IMR-90 (cell line): ENCODE results near the gene MRPL48. TPM values are rescaled to one million over a fixed set of nuclear protein-coding genes. Genes with fewer than 3 reads are reported as not detected.

Experiments used
- ATAC-seq: fragments of 200-7000 bp; cut with Tn5 transposase; 2 replicates; pipeline ENCODE4 v1.9.1; 2020; ENCODE audit warnings: low read depth, mild to moderate bottlenecking, moderate library complexity
- BruUV-seq: library from RNA; stranded (reverse); fragments of 400-500 nt; replicated peaks from 2 replicates; lab custom pipeline; 2021; lab: Mats Ljungman, UMichigan
- CTCF ChIA-PET: fragments of 300-600 bp; formaldehyde crosslinking; extraction: SDS; loops from one replicate; lab custom pipeline; 2021; ENCODE audit warnings: antibody characterized with exemption; lab: Yijun Ruan, JAX
- POLR2A ChIA-PET: fragments of 300-600 bp; sonication (Branson Sonifier 250); formaldehyde crosslinking; loops from one replicate; lab custom pipeline; 2022; ENCODE audit warnings: antibody characterized with exemption; ENCODE audit not compliant: unreplicated experiment; lab: Charles Lee
- DNase-seq: peaks from one replicate; pipeline ENCODE4 v3.0.0; 2013
- H2AFZ ChIP-seq: replicated peaks from 2 replicates; pipeline ENCODE3; 2013; ENCODE audit warnings: low read length, mild to moderate bottlenecking; ENCODE audit not compliant: poor library complexity
- H2AK5ac ChIP-seq: 2 replicates; pipeline ENCODE4 v1.6.1; 2013; ENCODE audit warnings: low read depth, low read length, inconsistent platforms
- H2AK9ac ChIP-seq: replicated peaks from 2 replicates; pipeline ENCODE3; 2013; ENCODE audit warnings: mild to moderate bottlenecking, low read depth, low read length, moderate library complexity; ENCODE audit not compliant: poor library complexity
- H2BK120ac ChIP-seq: 2 replicates; pipeline ENCODE4 v1.6.1; 2013; ENCODE audit warnings: low read depth, low read length, inconsistent platforms
- H2BK15ac ChIP-seq: 3 replicates; pipeline ENCODE4 v1.6.1; 2013; ENCODE audit warnings: low read depth, low read length, inconsistent platforms
- H2BK20ac ChIP-seq: 2 replicates; pipeline ENCODE4 v1.6.1; 2013; ENCODE audit warnings: low read depth, mild to moderate bottlenecking, inconsistent platforms, low read length, moderate library complexity
- H2BK5ac ChIP-seq: 2 replicates; pipeline ENCODE4 v1.6.1; 2013; ENCODE audit warnings: mild to moderate bottlenecking, low read depth, low read length, inconsistent platforms; ENCODE audit not compliant: poor library complexity, severe bottlenecking
- H3K14ac ChIP-seq: replicated peaks from 2 replicates; pipeline ENCODE4 v1.6.1; 2013; ENCODE audit warnings: low read depth, low read length, inconsistent platforms
- H3K18ac ChIP-seq: 2 replicates; pipeline ENCODE4 v1.6.1; 2013; ENCODE audit warnings: low read depth, low read length, control low read depth
- H3K23ac ChIP-seq: 2 replicates; pipeline ENCODE4 v1.6.1; 2013; ENCODE audit warnings: low read depth, low read length, inconsistent platforms
- H3K27ac ChIP-seq: 2 replicates; pipeline ENCODE4 v1.5.1; 2013; ENCODE audit warnings: mild to moderate bottlenecking, control low read depth, low read length; ENCODE audit not compliant: insufficient read depth
- H3K27me3 ChIP-seq: 2 replicates; pipeline ENCODE4 v1.6.1; 2013; ENCODE audit warnings: low read length; ENCODE audit not compliant: control insufficient read depth, insufficient read depth
- H3K36me3 ChIP-seq: 2 replicates; pipeline ENCODE4 v1.6.1; 2013; ENCODE audit warnings: low read length, mixed read lengths; ENCODE audit not compliant: control insufficient read depth, insufficient read depth
- H3K4ac ChIP-seq: 2 replicates; pipeline ENCODE4 v1.6.1; 2013; ENCODE audit warnings: low read depth, low read length, inconsistent platforms
- H3K4me1 ChIP-seq: 2 replicates; pipeline ENCODE4 v1.6.1; 2013; ENCODE audit warnings: low read length, mixed read lengths; ENCODE audit not compliant: control insufficient read depth, insufficient read depth
- H3K4me2 ChIP-seq: 2 replicates; pipeline ENCODE4 v1.6.1; 2013; ENCODE audit warnings: low read depth, mild to moderate bottlenecking, control low read depth, low read length, moderate library complexity
- H3K4me3 ChIP-seq: 2 replicates; pipeline ENCODE4 v1.5.1; 2013; ENCODE audit warnings: low read depth, mild to moderate bottlenecking, control low read depth, low read length, moderate library complexity; ENCODE audit not compliant: insufficient read depth
- H3K56ac ChIP-seq: 2 replicates; pipeline ENCODE4 v1.6.1; 2013; ENCODE audit warnings: low read length, inconsistent platforms; ENCODE audit not compliant: insufficient read depth; ENCODE audit errors: extremely low read depth
- H3K79me1 ChIP-seq, 2 experiments: 2 replicates each; pipeline ENCODE4 v1.6.1; 2013; ENCODE audit warnings: low read length in 2 of 2, inconsistent platforms in 1 of 2, low read depth in 1 of 2
- H3K9ac ChIP-seq: 2 replicates; pipeline ENCODE4 v1.6.1; 2013; ENCODE audit warnings: low read depth, low read length, control low read depth
- H3K9me1 ChIP-seq: 2 replicates; pipeline ENCODE4 v1.6.1; 2013; ENCODE audit warnings: low read length, inconsistent platforms; ENCODE audit not compliant: insufficient read depth
- H3K9me3 ChIP-seq: 2 replicates; pipeline ENCODE4 v1.6.1; 2013; ENCODE audit warnings: low read length; ENCODE audit not compliant: control insufficient read depth, insufficient read depth
- H4K20me1 ChIP-seq: 2 replicates; pipeline ENCODE4 v1.6.1; 2013; ENCODE audit warnings: low read length, inconsistent platforms; ENCODE audit not compliant: insufficient read depth
- H4K5ac ChIP-seq: 2 replicates; pipeline ENCODE4 v1.6.1; 2013; ENCODE audit warnings: mild to moderate bottlenecking, low read depth, low read length, control low read depth
- H4K8ac ChIP-seq, 2 experiments: 2 replicates each; pipeline ENCODE4 v1.6.1; 2013; ENCODE audit warnings: low read depth in 2 of 2, low read length in 2 of 2, control low read depth in 1 of 2, inconsistent platforms in 1 of 2
- H4K91ac ChIP-seq: 2 replicates; pipeline ENCODE4 v1.6.1; 2013; ENCODE audit warnings: low read depth, low read length, inconsistent platforms; ENCODE audit not compliant: insufficient read depth
- CEBPB ChIP-seq: IDR thresholded peaks from 2 replicates; pipeline ENCODE4 v1.6.1; 2012; ENCODE audit warnings: low read depth, low read length, improper control_type of control experiment
- CHD1 ChIP-seq: IDR thresholded peaks from 2 replicates; pipeline ENCODE4 v1.6.1; 2012; ENCODE audit warnings: low read depth, low read length, improper control_type of control experiment
- MAFK ChIP-seq: IDR thresholded peaks from 2 replicates; pipeline ENCODE4 v1.6.1; 2012; ENCODE audit warnings: low read depth, low read length, improper control_type of control experiment
- MAZ ChIP-seq: IDR thresholded peaks from 2 replicates; pipeline ENCODE4 v1.6.1; 2012; ENCODE audit warnings: low read depth, mild to moderate bottlenecking, low read length, improper control_type of control experiment, moderate library complexity, borderline replicate concordance
- RAD21 ChIP-seq: IDR thresholded peaks from 2 replicates; pipeline ENCODE4 v1.6.1; 2012; ENCODE audit warnings: low read length, improper control_type of control experiment
- RCOR1 ChIP-seq: IDR thresholded peaks from 2 replicates; pipeline ENCODE4 v1.6.1; 2012; ENCODE audit warnings: mild to moderate bottlenecking, low read length, improper control_type of control experiment; ENCODE audit not compliant: insufficient replicate concordance
- RFX5 ChIP-seq: IDR thresholded peaks from 2 replicates; pipeline ENCODE4 v1.8.0; 2012; ENCODE audit warnings: low read depth, mild to moderate bottlenecking, low read length, moderate library complexity
- dilution Hi-C: fragments of 300-500 bp; cut with HindIII; formaldehyde crosslinking; loops from one replicate; pipeline ENCODE4 v1.14.3; 2018; ENCODE audit warnings: low sequenced_read_pairs; ENCODE audit not compliant: unreplicated experiment
- in situ Hi-C: fragments of 300-500 bp; cut with MboI; formaldehyde crosslinking; loops from 3 replicates; pipeline ENCODE4 v1.14.3; 2019; ENCODE audit warnings: low sequenced_read_pairs, inconsistent platforms, mixed read lengths
- intact Hi-C: fragments of 100-400 bp; cut with micrococcal nuclease; formaldehyde crosslinking; loops from 2 replicates; pipeline ENCODE4 v1.10.0; 2022
- polyA plus RNA-seq, 3 experiments: library from polyadenylated mRNA; depleted of rRNA; stranded (reverse); fragments of >200 nt; gene quantifications; 2 replicates each; pipeline ENCODE4 v1.2.3, GENCODE V29; 2012; ENCODE audit warnings: low replicate concordance in 1 of 3
- total RNA-seq: library from RNA; depleted of rRNA; stranded (reverse); fragments of >200 nt; gene quantifications from 2 replicates; pipeline ENCODE4 v1.2.3, GENCODE V29; 2012
- TF ChIP-seq, protein P1 (sequence below): fragments of 150-350 bp; IDR thresholded peaks from 2 replicates; pipeline ENCODE4 v1.6.1; 2016; ENCODE audit warnings: low read depth, mild to moderate bottlenecking, low read length, moderate library complexity, borderline replicate concordance

Gene MRPL48
- total and polyA plus RNA-seq, 2 of the 4 experiments (the other 2 are of a cell fraction) = 24.0 to 29.4 TPM

- no peak overlapping the region for H2AK5ac ChIP-seq
- no peak overlapping the region for H3K56ac ChIP-seq
- no peak overlapping the region for H2BK20ac ChIP-seq
- H3K27ac ChIP-seq = no peak overlapping the region
- H3K79me1 ChIP-seq = 0 out of 4 replicates have a peak, but pooled peaks cover 0 to 2% of the 10 kb centered on the region in 2 experiments
- no peak overlapping the region for H2AFZ ChIP-seq
- H3K9me1 ChIP-seq = no peaks in the 10 kb centered on the region
- H3K27me3 ChIP-seq = no peaks in the 10 kb centered on the region
- H4K91ac ChIP-seq = no peak overlapping the region
- H3K23ac ChIP-seq = no peak overlapping the region
- in situ Hi-C loops = no loop called here
- intact Hi-C loops = no loop called here
- ChIA-PET POLR2A (no interaction called here), CTCF (no interaction called here)
- H2AK9ac ChIP-seq = no peak overlapping the region
- dilution Hi-C loops = no loop called here
- H2BK120ac ChIP-seq = no peak overlapping the region
- no peak overlapping the region for H4K8ac ChIP-seq
- H3K4ac ChIP-seq = no peak overlapping the region
- H2BK15ac ChIP-seq = no peak overlapping the region
- H3K9ac ChIP-seq = no peak overlapping the region
- H4K20me1 ChIP-seq = no peaks in the 10 kb centered on the region
- no peak overlapping the region for H4K5ac ChIP-seq
- H3K14ac ChIP-seq = no peak overlapping the region
- no peak overlapping the region for H3K18ac ChIP-seq
- H3K4me3 ChIP-seq = no peak overlapping the region
- no peaks in the 10 kb centered on the region for H3K9me3 ChIP-seq
- BruUV-seq = no TSS peak
- H3K4me1 ChIP-seq = no peaks in the 10 kb centered on the region
- no peak overlapping the region for H2BK5ac ChIP-seq
- DNase-seq (no peak), ATAC-seq (no peak)
- no peak for TF ChIP-seq MAZ
- no peak for TF ChIP-seq CEBPB
- no peak for TF ChIP-seq MAFK
- TF ChIP-seq RFX5 = no peak
- TF ChIP-seq RCOR1 = no peak
- no peak for TF ChIP-seq RAD21
- TF ChIP-seq, protein P1, sequence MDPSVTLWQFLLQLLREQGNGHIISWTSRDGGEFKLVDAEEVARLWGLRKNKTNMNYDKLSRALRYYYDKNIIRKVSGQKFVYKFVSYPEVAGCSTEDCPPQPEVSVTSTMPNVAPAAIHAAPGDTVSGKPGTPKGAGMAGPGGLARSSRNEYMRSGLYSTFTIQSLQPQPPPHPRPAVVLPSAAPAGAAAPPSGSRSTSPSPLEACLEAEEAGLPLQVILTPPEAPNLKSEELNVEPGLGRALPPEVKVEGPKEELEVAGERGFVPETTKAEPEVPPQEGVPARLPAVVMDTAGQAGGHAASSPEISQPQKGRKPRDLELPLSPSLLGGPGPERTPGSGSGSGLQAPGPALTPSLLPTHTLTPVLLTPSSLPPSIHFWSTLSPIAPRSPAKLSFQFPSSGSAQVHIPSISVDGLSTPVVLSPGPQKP = no peak
- TF ChIP-seq CHD1 = no peak
- H3K4me2 ChIP-seq = no peak overlapping the region
- peaks cover 32% of the 10 kb centered on the region for H3K36me3 ChIP-seq
These were observed 125.8 kb downstream of the MRPL48 start for GRCh38 chr11:73913472-73913871.
